Posterior cingulate gyrus (tissue), 11 donors: ENCODE results near the gene ANKRD13A.
"Not testable (repeated sequence)": the region's sequence is repeated elsewhere in the genome, so short reads cannot be mapped to it uniquely, and the experiment has no call there.

Source experiments
- DNase-seq, 10 donors: peaks; one replicate each; pipeline versions ENCODE4 v3.0.0 to v3.0.0-alpha.2; 2020 to 2021; ENCODE audit warnings: mixed read lengths in 3 of 10
- intact Hi-C: fragments of 100-400 bp; cut with DNase I; formaldehyde crosslinking; loops from one replicate; pipeline ENCODE4 v1.15.1; 2023

Gene ANKRD13A

GRCh38 chr12:110071967-110072366, 72.7 kb downstream of the ANKRD13A start:
- intact Hi-C loops = no loop called here
- DNase-seq = no peak

- DNase-seq = peak in 2 of 10 donors; percentile 60 to 79
These were observed 73.4 kb downstream of the ANKRD13A start for GRCh38 chr12:110072636-110073035.

GRCh38 chr12:110073049-110073831, 74.0 kb downstream of the ANKRD13A start:
- DNase-seq = peak; percentile 87 to 99 (median 93)
- intact Hi-C loops = no loop called here

More at GRCh38 chr12:110072636-110073035, 73.4 kb downstream of the ANKRD13A start:
- intact Hi-C loops = not testable (repeated sequence)

- DNase-seq = peak in 3 of 10 donors; percentile 17 to 29 (median 27)
- intact Hi-C loops = no loop called here
These were observed 74.9 kb downstream of the ANKRD13A start for GRCh38 chr12:110074089-110074488.

- no peak for DNase-seq
These were observed 76.7 kb downstream of the ANKRD13A start for GRCh38 chr12:110075880-110076279.

GRCh38 chr12:110077800-110078199, 78.6 kb downstream of the ANKRD13A start:
- intact Hi-C loops = no loop called here

More at GRCh38 chr12:110075880-110076279, 76.7 kb downstream of the ANKRD13A start:
- intact Hi-C loops = no loop called here

GRCh38 chr12:110079477-110080400, 80.5 kb downstream of the ANKRD13A start:
- intact Hi-C loops = no loop called here
- peak; percentile 36 to 97 (median 82) for DNase-seq

More at GRCh38 chr12:110077800-110078199, 78.6 kb downstream of the ANKRD13A start:
- no peak for DNase-seq

- intact Hi-C loops = no loop called here
These were observed 81.2 kb downstream of the ANKRD13A start for GRCh38 chr12:110080410-110080809.

GRCh38 chr12:110084314-110085015, 85.2 kb downstream of the ANKRD13A start:
- intact Hi-C loops = no loop called here
- DNase-seq = peak in 1 of 10 donors; percentile 21

More at GRCh38 chr12:110080410-110080809, 81.2 kb downstream of the ANKRD13A start:
- DNase-seq = no peak

DNA sequence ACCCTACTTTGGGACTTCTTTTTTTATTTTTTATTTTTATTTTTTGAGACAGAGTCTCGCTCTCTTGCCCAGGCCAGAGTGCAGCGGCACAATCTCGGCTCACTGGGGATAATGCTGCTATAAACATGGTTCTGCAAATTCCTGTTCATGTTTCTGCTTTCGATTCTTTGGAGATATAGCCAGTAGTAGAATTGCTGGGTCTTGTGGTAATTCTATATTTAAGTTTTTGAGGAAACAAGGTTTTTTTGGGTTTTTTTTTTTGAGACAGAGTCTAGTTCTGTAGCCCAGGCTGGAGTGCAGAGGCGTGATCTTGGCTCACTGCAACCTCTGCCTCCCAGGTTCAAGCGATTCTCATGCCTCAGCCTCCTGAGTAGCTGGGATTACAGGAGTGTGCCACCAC, 89.0 kb downstream of the ANKRD13A start:
- DNase-seq = peak in 2 of 10 donors; percentile 47 to 50

GRCh38 chr12:110088936-110089335, 89.7 kb downstream of the ANKRD13A start:
- DNase-seq = no peak
- intact Hi-C loops = no loop called here

More for the DNA sequence above, 89.0 kb downstream of the ANKRD13A start:
- intact Hi-C loops = not testable (repeated sequence)
